Thyroid gland (tissue), 4 donors: ENCODE data around the gene LETM1.

Experiments
- CTCF ChIP-seq, 6 experiments: fragments of 200-600 bp in 3 of 6; fragments of 450-650 bp in 3 of 6; sonication (generic) in 3 of 6; IDR thresholded peaks; one replicate each; pipeline ENCODE4 v1.5.1; 2016 to 2019; ENCODE audit warnings: antibody characterized with exemption in 6 of 6, mild to moderate bottlenecking in 2 of 6, inconsistent platforms in 1 of 6, moderate library complexity in 1 of 6
- POLR2A ChIP-seq, 2 donors: fragments of 450-650 bp; IDR thresholded peaks; one replicate each; pipeline ENCODE4 v1.6.1; 2017; ENCODE audit warnings: antibody characterized with exemption in 2 of 2, mild to moderate bottlenecking in 2 of 2, moderate library complexity in 1 of 2

- no peak for TF ChIP-seq CTCF (IDR thresholded peaks at IDR 0.05)
- TF ChIP-seq POLR2A (IDR thresholded peaks at IDR 0.05) = no peak
Measured at GRCh38 chr4:1766106-1767060, 89.6 kb downstream of the LETM1 start.
